DOHH2 (cell line): ENCODE measurements around the gene EVC.

Experiments
- H3F3A ChIP-seq: fragments of 200-600 bp; sonication (generic), shearing (Covaris generic); 2 replicates; pipeline ENCODE4 v1.6.0; 2016; ENCODE audit warnings: antibody characterized with exemption, mild to moderate bottlenecking; ENCODE audit not compliant: control insufficient read depth, insufficient read depth
- H3K27ac ChIP-seq: fragments of 200-600 bp; sonication (generic); 2 replicates; pipeline ENCODE4 v1.5.1; 2014; ENCODE audit warnings: low read depth, mild to moderate bottlenecking, low read length, moderate library complexity
- H3K27me3 ChIP-seq: fragments of 200-600 bp; sonication (generic); 2 replicates; pipeline ENCODE4 v1.6.1; 2014; ENCODE audit warnings: mild to moderate bottlenecking, low read length, mixed read lengths; ENCODE audit not compliant: control insufficient read depth
- H3K36me3 ChIP-seq: fragments of 200-600 bp; sonication (generic); 2 replicates; pipeline ENCODE4 v1.6.1; 2014; ENCODE audit warnings: mild to moderate bottlenecking, low read length, moderate library complexity, mixed read lengths; ENCODE audit not compliant: control insufficient read depth
- H3K4me1 ChIP-seq: fragments of 200-600 bp; sonication (generic); 2 replicates; pipeline ENCODE4 v1.6.1; 2014; ENCODE audit warnings: mild to moderate bottlenecking, low read length, mixed read lengths; ENCODE audit not compliant: control insufficient read depth
- H3K4me2 ChIP-seq: fragments of 200-600 bp; sonication (generic); 2 replicates; pipeline ENCODE4 v1.6.0; 2014; ENCODE audit warnings: mild to moderate bottlenecking, low read length, moderate library complexity
- H3K4me3 ChIP-seq: fragments of 200-600 bp; sonication (generic); 2 replicates; pipeline ENCODE4 v1.5.1; 2014; ENCODE audit warnings: mild to moderate bottlenecking, low read length, mixed read lengths
- H3K79me2 ChIP-seq: fragments of 200-600 bp; sonication (generic); 2 replicates; pipeline ENCODE4 v1.6.1; 2014; ENCODE audit warnings: mild to moderate bottlenecking, low read length, mixed read lengths; ENCODE audit not compliant: control insufficient read depth
- H3K9me2 ChIP-seq: fragments of 200-600 bp; sonication (generic); replicated peaks from 2 replicates; pipeline ENCODE4 v1.6.1; 2014; ENCODE audit warnings: mild to moderate bottlenecking, low read length, mixed read lengths; ENCODE audit not compliant: control insufficient read depth
- H3K9me3 ChIP-seq: fragments of 200-600 bp; sonication (generic); 2 replicates; pipeline ENCODE4 v1.6.1; 2014; ENCODE audit warnings: antibody characterized with exemption, low read length, mixed read lengths; ENCODE audit not compliant: control insufficient read depth, insufficient read depth
- H4K20me1 ChIP-seq: fragments of 200-600 bp; sonication (generic); 2 replicates; pipeline ENCODE4 v1.6.0; 2014; ENCODE audit warnings: low read depth, mild to moderate bottlenecking, antibody characterized with exemption, low read length, moderate library complexity; ENCODE audit not compliant: control insufficient read depth, insufficient read depth
- CTCF ChIP-seq: fragments of 200-600 bp; sonication (generic); IDR thresholded peaks from one replicate; pipeline ENCODE4 v1.5.1; 2014; ENCODE audit warnings: antibody characterized with exemption, mild to moderate bottlenecking, low read depth, low read length; ENCODE audit not compliant: poor library complexity, severe bottlenecking
- EZH2phosphoT487 ChIP-seq: fragments of 200-600 bp; sonication (generic); IDR thresholded peaks from 2 replicates; pipeline ENCODE4 v1.6.1; 2017; ENCODE audit warnings: borderline replicate concordance, mild to moderate bottlenecking, antibody characterized with exemption, low read length, moderate library complexity, mixed read lengths

Gene EVC

GRCh38 chr4:5710065-5710960, 688 bp upstream of the EVC start:
- TF ChIP-seq CTCF, result no peak
- no peak for TF ChIP-seq EZH2phosphoT487
- H4K20me1 ChIP-seq, result no peaks in the 10 kb centered on the region
- no peak overlapping the region for H3K27ac ChIP-seq
- no peaks in the 10 kb centered on the region for H3K27me3 ChIP-seq
- no peaks in the 10 kb centered on the region for H3K4me1 ChIP-seq
- no peaks in the 10 kb centered on the region for H3K79me2 ChIP-seq
- no peak overlapping the region for H3K4me2 ChIP-seq
- H3K9me3 ChIP-seq, result peaks cover 2% of the 10 kb centered on the region; the same call in 1 of the 2 replicates
- no peaks in the 10 kb centered on the region for H3K9me2 ChIP-seq
- no peaks in the 10 kb centered on the region for H3K36me3 ChIP-seq
- H3F3A ChIP-seq, result no peaks in the 10 kb centered on the region
- no peak overlapping the region for H3K4me3 ChIP-seq

GRCh38 chr4:5711479-5712184, 631 bp downstream of the EVC start:
- Histone ChIP-seq H3K4me3 (no peak overlapping the region), H3F3A (no peaks in the 10 kb centered on the region), H3K9me2 (no peaks in the 10 kb centered on the region), H3K4me1 (no peaks in the 10 kb centered on the region), H3K4me2 (no peak overlapping the region), H3K36me3 (no peaks in the 10 kb centered on the region), H3K27ac (no peak overlapping the region), H3K27me3 (no peaks in the 10 kb centered on the region), H4K20me1 (no peaks in the 10 kb centered on the region), H3K9me3 (peaks cover 3% of the 10 kb centered on the region; the same call in 1 of the 2 replicates), H3K79me2 (no peaks in the 10 kb centered on the region)
- TF ChIP-seq CTCF (no peak), EZH2phosphoT487 (no peak)

- Histone ChIP-seq H4K20me1 (no peaks in the 10 kb centered on the region), H3K36me3 (no peaks in the 10 kb centered on the region), H3K4me3 (no peak overlapping the region), H3K79me2 (no peaks in the 10 kb centered on the region), H3F3A (no peaks in the 10 kb centered on the region), H3K27me3 (no peaks in the 10 kb centered on the region), H3K9me2 (no peaks in the 10 kb centered on the region), H3K27ac (no peak overlapping the region), H3K9me3 (peaks cover 3% of the 10 kb centered on the region; the same call in 1 of the 2 replicates), H3K4me1 (no peaks in the 10 kb centered on the region), H3K4me2 (no peak overlapping the region)
- TF ChIP-seq EZH2phosphoT487, result no peak
- TF ChIP-seq CTCF, result no peak
These were observed 1.5 kb downstream of the EVC start for GRCh38 chr4:5712517-5712916.
